SK-N-SH treated with all-trans-retinoic acid at 6 μM for 48 hours (cell line): ENCODE data around the gene BRD4.

Source experiments
- ARNTL ChIP-seq: fragments of 450-650 bp; formaldehyde crosslinking; IDR thresholded peaks from 2 replicates; pipeline ENCODE4 v1.5.0; 2020; ENCODE audit warnings: low read depth, mild to moderate bottlenecking, moderate library complexity, borderline replicate concordance
- BACH2 ChIP-seq: fragments of 250-450 bp; sonication (Bioruptor Pico); IDR thresholded peaks from 2 replicates; pipeline ENCODE4 v1.9.0; 2021; ENCODE audit warnings: mild to moderate bottlenecking, borderline replicate concordance
- CREB5 ChIP-seq: fragments of 250-450 bp; sonication (Bioruptor Pico); IDR thresholded peaks from 2 replicates; pipeline ENCODE4 v1.5.1; 2020; ENCODE audit warnings: low read depth, mild to moderate bottlenecking, moderate library complexity
- CSRNP3 ChIP-seq: fragments of 250-450 bp; sonication (Bioruptor Pico); IDR thresholded peaks from 2 replicates; pipeline ENCODE4 v1.5.1; 2021; ENCODE audit warnings: mild to moderate bottlenecking, moderate library complexity
- GLIS3 ChIP-seq: fragments of 250-450 bp; sonication (Bioruptor Pico); IDR thresholded peaks from 2 replicates; pipeline ENCODE4 v1.5.0; 2020; ENCODE audit warnings: mild to moderate bottlenecking, moderate library complexity
- OSR1 ChIP-seq: fragments of 250-450 bp; sonication (Bioruptor Pico); IDR thresholded peaks from 2 replicates; pipeline ENCODE4 v1.8.0; 2022; ENCODE audit warnings: moderate library complexity, mild to moderate bottlenecking, inconsistent platforms
- PATZ1 ChIP-seq: fragments of 250-450 bp; sonication (Bioruptor Pico); IDR thresholded peaks from 2 replicates; pipeline ENCODE4 v1.8.0; 2020; ENCODE audit warnings: mild to moderate bottlenecking, moderate library complexity, borderline replicate concordance
- RARB ChIP-seq: fragments of 250-450 bp; sonication (Bioruptor Pico); IDR thresholded peaks from 2 replicates; pipeline ENCODE4 v1.8.0; 2021; ENCODE audit warnings: mild to moderate bottlenecking, moderate library complexity
- TCF4 ChIP-seq: fragments of 250-450 bp; sonication (Bioruptor Pico); IDR thresholded peaks from 2 replicates; pipeline ENCODE4 v1.8.0; 2021; ENCODE audit warnings: mild to moderate bottlenecking, moderate library complexity, borderline replicate concordance
- TOX ChIP-seq: fragments of 250-450 bp; sonication (Bioruptor Pico); IDR thresholded peaks from 2 replicates; pipeline ENCODE4 v1.8.0; 2021; ENCODE audit warnings: mild to moderate bottlenecking, moderate library complexity, borderline replicate concordance
- ZC3H10 ChIP-seq: fragments of 250-450 bp; sonication (Bioruptor Pico); IDR thresholded peaks from 2 replicates; pipeline ENCODE4 v1.5.1; 2021; ENCODE audit warnings: mild to moderate bottlenecking, moderate library complexity
- ZFP3 ChIP-seq: fragments of 250-450 bp; sonication (Bioruptor Pico); IDR thresholded peaks from 2 replicates; pipeline ENCODE4 v1.5.0; 2020; ENCODE audit warnings: mild to moderate bottlenecking, moderate library complexity
- ZNF70 ChIP-seq: fragments of 450-650 bp; formaldehyde crosslinking; IDR thresholded peaks from 2 replicates; pipeline ENCODE4 v1.5.0; 2020; ENCODE audit warnings: mild to moderate bottlenecking, moderate library complexity
- ZNF8 ChIP-seq: fragments of 450-650 bp; formaldehyde crosslinking; IDR thresholded peaks from 2 replicates; pipeline ENCODE4 v1.5.0; 2020; ENCODE audit warnings: mild to moderate bottlenecking, moderate library complexity

GRCh38 chr19:15373644-15374043 lies 41.3 kb upstream of the BRD4 start:
- TF ChIP-seq RARB (CRISPR knock-in tag) (no peak), ARNTL (no peak), ZNF8 (CRISPR knock-in tag) (no peak), TCF4 (CRISPR knock-in tag) (no peak), ZFP3 (CRISPR knock-in tag) (no peak), CREB5 (CRISPR knock-in tag) (no peak), GLIS3 (no peak), PATZ1 (CRISPR knock-in tag) (no peak), CSRNP3 (CRISPR knock-in tag) (no peak), ZC3H10 (no peak), BACH2 (CRISPR knock-in tag) (no peak), TOX (no peak), OSR1 (CRISPR knock-in tag) (no peak), ZNF70 (CRISPR knock-in tag) (no peak)
